GM13977 (cell line): Measurements from ENCODE around the gene CAT.

Experiments
- DNase-seq: peaks from one replicate; pipeline ENCODE4 v3.0.0; 2012; ENCODE audit warnings: low spot score
- in situ Hi-C: fragments of 300-500 bp; cut with MboI; formaldehyde crosslinking; loops from one replicate; pipeline ENCODE4 v1.12.0; 2022; ENCODE audit warnings: low sequenced_read_pairs, low pct_unique_long_range_greater_than_20kb, mixed read lengths, inconsistent platforms; ENCODE audit not compliant: unreplicated experiment
- TF ChIP-seq, protein P1 (sequence below): IDR thresholded peaks from 2 replicates; pipeline ENCODE4 v1.5.1; 2012; ENCODE audit warnings: mild to moderate bottlenecking, control low read depth; ENCODE audit not compliant: insufficient read depth; ENCODE audit errors: extremely low read depth, missing control alignments

CAT gene

GRCh38 chr11:34404280-34404679 lies 34.5 kb upstream of the CAT start:
- in situ Hi-C loops, result no loop called here
- no peak for DNase-seq
- TF ChIP-seq, protein P1, sequence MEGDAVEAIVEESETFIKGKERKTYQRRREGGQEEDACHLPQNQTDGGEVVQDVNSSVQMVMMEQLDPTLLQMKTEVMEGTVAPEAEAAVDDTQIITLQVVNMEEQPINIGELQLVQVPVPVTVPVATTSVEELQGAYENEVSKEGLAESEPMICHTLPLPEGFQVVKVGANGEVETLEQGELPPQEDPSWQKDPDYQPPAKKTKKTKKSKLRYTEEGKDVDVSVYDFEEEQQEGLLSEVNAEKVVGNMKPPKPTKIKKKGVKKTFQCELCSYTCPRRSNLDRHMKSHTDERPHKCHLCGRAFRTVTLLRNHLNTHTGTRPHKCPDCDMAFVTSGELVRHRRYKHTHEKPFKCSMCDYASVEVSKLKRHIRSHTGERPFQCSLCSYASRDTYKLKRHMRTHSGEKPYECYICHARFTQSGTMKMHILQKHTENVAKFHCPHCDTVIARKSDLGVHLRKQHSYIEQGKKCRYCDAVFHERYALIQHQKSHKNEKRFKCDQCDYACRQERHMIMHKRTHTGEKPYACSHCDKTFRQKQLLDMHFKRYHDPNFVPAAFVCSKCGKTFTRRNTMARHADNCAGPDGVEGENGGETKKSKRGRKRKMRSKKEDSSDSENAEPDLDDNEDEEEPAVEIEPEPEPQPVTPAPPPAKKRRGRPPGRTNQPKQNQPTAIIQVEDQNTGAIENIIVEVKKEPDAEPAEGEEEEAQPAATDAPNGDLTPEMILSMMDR, result no peak

DNA sequence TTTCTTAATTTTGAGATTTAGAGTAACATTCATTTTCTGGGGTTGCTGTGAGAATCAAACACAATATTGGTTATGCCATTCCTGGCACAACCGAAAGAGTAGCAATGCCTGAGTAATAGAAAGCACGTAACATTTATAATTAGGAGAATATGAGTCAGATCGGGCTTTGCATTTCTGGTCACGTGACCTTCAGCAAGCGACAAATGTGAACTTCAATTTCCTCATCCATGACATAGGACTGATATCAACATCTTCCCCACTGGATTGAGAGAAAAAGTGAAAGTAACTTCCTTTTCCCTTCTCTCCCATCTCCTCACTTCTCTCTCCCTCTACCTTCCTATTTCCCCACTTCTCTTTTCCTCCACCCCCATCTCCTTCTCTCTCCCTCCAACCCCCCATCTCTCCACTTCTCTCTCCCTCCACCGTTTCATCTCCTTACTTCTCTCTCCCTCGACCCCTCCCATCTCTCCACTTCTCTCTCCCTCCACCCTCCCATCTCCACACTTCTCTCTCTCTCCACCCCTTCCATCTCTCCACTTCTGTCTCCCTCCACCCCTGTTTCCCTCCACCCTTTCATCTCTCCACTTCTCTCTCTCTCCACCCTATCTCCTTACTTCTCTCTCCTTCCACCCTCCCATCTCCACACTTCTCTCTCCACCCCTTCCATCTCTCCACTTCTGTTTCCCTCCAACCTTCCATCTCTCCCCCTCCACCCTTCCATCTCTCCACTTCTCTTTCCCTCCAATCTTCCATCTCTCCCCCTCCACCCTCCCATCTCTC lies 33.5 kb upstream of the CAT start:
- DNase-seq, result no peak
- in situ Hi-C loops, result no loop called here
- TF ChIP-seq, protein P1, result no peak

- no peak for DNase-seq
- in situ Hi-C loops, result no loop called here
- TF ChIP-seq, protein P1, result no peak
These were observed 32.3 kb upstream of the CAT start for GRCh38 chr11:34406413-34406812.

DNA sequence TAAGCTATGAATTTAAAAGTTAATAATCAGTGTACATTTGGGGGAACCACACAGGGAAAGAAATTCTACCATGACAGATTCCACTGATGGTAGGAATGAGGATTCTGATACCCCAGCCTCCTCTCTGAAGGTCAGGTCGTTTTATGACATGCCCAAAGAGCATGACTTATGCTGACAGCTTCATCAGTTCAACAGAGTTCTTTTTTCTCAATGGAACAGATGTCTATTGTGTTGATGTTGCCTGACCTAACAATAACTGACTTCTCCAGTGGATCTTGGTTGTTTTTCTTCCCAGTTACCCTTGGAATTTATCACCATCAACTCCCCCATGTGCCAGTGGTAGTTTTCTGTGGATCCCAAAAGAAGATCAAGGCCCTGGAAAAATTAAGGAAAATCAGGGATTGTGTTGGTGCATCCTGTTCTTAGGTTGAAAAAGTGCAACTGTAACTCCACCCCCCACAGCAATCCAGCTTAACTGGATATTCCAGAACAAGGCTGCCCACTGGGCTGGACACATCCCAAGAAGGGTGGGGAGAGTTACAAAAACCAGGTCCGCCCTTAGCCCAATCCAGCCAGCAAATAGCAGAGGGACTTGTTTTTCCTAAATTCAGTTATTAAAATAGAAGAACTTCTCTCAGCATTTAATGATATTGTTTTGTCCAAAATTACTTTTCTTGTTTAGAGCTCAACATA lies 31.5 kb upstream of the CAT start:
- TF ChIP-seq, protein P1, result no peak
- in situ Hi-C loops, result no loop called here
- no peak for DNase-seq

DNA sequence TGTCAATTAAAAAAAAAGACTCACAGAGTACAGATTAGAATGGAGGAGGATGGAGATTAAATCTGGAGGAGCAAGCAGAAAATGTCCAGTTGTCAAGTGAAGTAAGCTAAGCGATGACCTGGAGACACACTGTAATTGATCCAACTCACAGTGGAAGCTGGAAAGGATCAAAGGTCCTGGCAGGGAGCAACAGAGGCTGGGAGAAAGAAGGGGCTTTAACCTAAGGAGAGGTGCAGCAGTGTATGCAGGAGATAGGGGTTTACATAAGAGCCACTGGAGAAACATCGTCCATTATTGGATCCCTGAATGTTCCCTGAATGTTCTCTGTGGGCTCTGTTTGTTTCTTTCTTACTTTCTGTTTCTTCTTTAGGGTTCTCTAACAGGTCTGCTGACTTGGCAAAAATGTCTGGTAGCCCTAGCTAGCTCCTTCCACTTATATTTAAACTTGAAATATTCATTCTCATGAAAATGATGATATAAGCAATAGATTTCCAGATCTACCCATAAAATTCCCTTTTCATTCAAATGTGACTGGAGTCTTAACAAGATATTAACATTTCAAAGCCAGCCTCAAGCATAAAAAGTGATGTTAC lies 30.1 kb upstream of the CAT start:
- no peak for DNase-seq
- TF ChIP-seq, protein P1, result no peak
- in situ Hi-C loops, result no loop called here

DNA sequence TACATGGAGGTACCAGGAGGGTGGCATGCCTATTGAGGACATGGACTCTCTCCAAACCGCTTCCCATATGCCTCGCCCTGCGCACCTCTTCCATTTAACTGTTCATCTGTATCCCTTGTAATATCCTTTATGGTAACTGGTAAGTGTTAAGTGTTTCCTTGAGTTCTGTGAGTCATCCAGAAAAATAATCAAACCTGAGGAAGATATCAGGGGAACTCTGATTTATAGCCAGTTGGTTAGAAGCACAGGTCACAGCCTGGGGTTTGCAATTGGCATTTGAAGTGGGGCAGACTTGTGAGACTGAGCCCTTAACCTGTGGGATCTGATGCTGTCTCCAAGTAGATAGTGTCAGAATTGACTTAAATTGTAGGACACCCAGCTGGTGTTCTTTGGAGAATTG lies 27.6 kb upstream of the CAT start:
- DNase-seq, result no peak
- TF ChIP-seq, protein P1, result no peak
- in situ Hi-C loops, result no loop called here
